ENCODE measurements around the gene COIL.
"Not testable (repeated sequence)": the region's sequence is repeated elsewhere in the genome, so short reads cannot be mapped to it uniquely, and the experiment has no call there.

The COIL gene

DNA sequence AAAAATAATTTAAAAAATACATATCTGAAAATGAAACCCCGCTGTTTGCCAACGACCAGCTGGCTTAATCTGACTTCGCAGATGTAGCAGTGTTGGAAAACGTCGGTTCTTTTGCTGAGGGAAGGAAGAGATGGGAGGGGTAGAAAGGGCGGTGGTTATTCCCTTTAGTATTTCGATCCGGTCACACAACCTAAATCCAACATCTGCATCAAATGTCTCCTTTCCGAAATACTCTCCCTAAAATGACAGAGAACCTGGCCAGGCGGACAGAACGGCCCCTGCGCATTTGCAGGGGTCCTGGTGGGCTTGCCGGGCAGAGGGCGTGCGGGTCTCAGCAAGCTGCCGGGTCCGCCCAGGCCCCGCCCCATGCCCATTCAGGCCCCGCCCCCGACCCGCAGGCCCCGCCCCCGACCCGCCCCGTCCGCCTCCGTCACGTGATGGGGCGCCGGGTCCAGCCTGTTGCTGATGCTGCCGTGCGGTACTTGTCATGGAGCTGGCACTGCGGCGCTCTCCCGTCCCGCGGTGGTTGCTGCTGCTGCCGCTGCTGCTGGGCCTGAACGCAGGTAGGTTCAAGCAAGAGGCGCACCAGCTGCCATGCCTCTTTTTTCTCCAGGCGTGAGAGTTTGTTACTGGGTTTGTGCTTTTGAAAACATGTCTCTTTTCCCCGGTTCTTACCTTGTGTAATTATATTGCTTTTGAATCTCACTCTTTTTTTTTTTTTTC lies 17.0 kb upstream of the COIL start, which contains the start of gene SCPEP1:
SCPEP1 (plus strand) TSS at position 459 of the 723 bp plus-strand sequence; CDS start at position 488, 29 bp downstream.
- peak; percentile 58 for DNase-seq (ENCODE audit: low spot score)

DNA sequence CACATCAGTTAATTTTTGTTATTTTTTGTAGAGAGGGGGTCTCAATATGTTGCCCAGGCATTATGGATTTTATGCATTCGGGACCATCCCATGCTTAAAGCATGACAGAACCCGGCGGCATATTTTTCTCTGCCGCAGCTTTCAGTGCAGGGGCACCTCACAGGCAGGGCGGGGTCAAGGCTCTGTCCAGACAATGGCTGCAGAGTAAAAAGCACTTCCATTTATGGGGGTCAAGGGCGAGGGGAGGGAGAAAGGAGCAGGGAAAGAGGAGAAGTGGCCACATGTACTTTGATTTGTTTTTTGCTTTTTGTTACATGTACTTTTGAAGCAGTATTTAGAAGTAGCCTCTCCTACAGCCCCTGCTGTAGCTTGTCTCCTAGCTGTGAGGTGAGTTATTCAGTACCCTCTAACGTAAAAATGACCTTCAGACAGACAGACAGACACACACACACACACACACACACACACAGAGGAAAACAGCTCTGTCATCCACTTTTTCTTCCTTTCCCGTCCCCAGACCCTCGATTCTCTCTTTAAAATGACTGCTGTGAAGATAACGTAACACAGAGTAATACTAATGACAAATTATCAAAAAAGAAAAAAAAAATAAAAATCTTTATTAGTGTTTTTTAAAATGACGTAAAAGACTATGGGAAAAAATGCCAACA lies 16.2 kb upstream of the COIL start:
- no peak for DNase-seq (ENCODE audit: low spot score)

DNA sequence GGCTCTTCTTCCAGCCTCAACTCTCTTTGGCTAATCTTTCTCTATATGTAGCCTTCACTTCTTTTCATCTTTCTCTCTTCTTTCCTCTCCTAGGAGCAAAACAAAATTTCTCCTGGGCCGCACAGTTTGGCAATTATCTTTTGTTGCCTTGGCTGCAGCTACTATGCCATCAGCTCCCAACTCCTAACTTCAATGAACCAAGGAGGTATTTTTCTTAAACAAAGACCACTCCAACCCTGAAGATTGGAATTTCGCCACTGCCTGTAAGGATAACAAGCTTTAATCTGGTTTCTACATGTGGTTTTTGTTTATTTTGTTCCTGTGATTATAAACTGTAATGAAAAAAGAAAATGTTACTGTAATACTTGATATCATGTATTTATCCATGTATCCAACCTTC lies 14.8 kb upstream of the COIL start:
- no peak for DNase-seq (ENCODE audit: low spot score)

DNA sequence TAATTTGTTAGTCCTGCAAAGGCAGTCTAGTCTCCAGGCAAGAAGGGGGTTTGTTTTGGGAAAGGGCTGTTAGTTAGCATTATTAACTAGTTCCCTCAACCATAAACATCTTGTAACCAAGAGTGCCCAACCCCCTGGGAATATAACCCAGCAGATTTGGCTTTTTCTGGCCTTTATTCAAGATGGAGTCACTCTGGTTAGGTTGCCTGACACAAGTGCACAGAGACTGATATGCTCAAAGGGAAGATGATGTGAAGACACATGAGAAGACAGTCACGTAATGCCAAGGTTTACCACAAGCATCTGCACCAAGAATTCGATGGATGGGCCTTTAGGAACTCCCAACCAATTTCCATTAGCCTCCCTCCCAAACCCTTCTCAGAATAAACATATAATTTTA lies 13.2 kb upstream of the COIL start:
- DNase-seq (ENCODE audit: low spot score), result no peak

DNA sequence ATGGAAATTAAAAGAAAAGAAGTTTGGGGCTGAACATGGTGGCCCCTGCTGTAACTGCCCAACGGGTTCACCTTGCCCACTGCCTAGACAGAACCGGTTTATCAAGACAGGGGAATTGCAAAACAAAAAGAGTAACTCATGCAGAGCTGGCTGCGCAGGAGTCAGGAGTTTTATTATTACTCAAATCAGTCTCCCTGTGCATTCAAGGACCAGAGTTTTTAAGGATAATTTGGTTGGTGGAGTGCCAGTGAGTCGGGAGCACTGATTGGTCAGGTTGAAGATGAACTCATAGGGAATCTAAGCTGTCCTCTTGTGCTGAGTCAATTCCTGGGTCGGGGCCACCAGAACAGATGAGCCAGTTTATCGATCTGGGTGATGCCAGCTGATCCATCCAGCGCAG lies 12.7 kb upstream of the COIL start:
- DNase-seq (ENCODE audit: low spot score), result no peak

DNA sequence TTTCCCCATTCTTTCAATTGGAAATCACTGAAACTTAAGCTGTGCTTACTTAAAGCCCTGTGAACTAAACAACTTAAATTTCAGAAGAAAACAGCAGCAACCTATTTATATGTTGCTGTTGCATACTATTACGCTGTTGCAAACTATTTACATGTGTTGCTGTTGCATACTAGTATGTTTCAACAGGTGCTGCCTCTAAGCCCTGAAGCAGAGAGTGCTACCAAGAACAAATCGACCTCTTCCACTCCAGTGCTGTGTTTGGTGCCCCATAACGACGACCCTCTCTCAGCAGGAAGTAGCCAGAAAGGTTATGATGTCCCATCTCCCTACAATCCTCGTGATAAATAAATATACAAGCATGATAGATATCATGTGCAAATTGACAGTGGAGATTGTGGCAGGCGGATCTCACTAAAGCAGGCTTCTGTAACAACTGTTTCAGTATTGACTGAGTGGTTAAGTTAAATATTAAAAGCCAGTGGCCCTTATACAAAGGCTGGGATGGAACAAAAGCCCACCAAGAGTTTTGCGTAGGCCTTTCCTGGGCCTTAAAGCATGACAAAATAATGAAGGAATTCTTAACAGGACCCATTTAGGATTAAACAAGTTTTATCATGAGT lies 11.4 kb upstream of the COIL start:
- DNase-seq (ENCODE audit: low spot score), result no peak

DNA sequence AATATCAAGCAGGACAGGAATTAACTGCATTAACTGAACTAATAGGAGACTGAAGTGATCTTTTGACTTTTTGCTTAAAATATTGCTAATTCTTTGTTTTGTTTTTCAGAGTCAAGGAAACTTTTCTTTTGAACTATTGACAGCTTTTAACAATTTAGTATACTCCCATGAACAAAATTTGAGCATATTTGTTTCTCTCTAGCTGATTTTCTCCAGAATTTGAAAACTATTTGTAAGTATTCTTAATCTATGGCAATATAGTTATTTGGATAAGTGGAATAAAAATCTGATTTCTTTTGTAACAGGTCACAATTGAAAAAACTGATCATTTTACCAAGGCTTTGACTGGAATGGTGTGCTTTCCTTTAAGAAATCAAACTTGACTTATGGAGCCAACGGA lies 10.1 kb upstream of the COIL start:
- DNase-seq (ENCODE audit: low spot score), result no peak

DNA sequence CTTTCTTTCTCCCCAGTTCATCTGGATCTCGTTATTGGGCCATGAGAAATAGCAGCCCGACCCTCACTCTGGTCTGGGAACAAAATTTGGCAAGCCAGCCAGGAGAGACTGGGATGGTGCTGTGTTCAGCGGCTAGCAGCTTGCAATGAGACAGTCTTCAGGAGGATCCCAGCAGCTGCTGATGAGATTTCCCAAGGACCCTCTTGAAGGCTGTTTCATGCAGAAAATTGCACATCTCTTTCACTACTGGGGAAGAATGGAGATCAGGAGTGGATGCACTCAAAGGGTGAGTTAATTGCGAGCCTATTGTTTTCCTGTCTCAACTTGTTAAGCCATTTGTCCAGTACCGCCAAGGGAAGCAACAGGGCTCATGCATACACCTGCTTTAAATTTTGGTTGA lies 5.5 kb upstream of the COIL start:
- DNase-seq (ENCODE audit: low spot score), result no peak

DNA sequence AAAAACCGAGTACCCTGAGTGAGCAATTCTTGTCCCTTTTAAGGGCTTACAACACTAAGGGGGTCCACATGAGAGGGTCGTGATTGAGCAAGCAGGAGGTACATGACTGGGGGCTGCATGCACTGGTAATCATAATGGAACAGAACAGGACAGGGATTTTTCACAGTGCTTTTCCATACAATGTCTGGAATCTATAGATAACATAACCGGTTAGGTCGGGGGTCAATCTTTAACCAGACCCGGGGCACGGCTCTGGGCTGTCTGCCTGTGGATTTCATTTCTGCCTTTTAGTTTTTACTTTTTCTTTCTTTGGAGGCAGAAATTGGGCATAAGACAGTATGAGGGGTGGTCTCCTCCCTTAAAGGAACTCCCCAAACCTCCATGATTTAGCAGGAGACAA lies 4.8 kb upstream of the COIL start:
- DNase-seq (ENCODE audit: low spot score), result not testable (repeated sequence)

DNA sequence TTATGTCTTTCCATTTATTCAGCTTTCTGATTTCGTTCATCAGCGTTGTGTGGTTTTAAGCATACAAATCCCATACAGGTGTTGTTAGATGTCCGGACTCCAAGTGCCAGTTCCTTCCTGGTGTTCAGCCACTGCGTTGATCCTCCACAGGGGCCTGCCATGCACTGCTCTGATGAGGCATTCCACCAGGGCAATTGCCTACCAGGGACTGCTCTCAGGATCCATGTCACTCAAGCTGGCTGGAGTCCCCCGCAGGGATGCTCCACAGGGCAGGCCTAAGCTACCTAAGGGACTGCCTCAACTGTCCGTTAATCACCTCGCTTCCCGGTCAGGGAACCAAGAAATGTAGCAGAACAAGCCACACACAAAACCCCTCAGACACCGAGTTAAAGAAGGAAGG lies 4.4 kb upstream of the COIL start:
- not testable (repeated sequence) for DNase-seq (ENCODE audit: low spot score)

DNA sequence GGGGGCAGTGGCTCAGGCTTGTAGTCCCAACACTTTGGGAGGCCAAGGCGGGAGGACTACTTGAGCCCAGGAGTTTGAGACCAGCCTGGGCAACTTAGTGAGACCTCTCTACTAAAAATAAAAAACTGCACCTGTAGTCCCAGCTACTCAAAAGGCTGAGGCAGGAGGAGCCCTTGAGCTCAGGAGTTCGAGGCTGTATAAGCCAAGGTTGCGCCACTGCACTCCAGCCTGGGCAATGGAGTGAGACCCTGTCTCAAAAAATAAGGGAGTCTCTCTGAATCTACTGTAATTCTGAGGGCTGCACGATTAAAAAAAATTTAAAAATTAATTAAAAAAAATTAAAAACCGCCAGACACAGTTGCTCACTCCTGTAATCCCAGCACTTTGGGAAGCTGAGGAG lies 3.9 kb downstream of the COIL start:
- no peak for DNase-seq (ENCODE audit: low spot score)

DNA sequence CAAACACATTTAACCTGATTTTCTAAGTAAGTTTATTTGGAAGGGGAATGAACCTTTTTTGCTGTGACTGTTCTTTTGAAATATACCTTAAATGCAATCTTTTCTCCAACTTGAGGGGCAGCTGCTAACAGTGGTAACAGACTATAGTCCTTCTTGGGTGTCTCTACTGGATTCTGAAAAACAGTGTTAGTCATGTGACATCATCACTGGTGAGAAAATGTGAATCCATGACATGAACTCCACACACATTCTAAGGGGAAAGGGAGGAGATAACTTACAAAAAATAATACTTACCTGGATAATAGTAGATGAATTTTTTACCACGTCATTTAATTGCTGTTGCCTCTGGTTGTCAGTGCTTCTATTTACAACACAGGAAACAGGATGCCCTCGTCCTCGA lies 11.3 kb downstream of the COIL start:
- no peak for DNase-seq (ENCODE audit: low spot score)

DNA sequence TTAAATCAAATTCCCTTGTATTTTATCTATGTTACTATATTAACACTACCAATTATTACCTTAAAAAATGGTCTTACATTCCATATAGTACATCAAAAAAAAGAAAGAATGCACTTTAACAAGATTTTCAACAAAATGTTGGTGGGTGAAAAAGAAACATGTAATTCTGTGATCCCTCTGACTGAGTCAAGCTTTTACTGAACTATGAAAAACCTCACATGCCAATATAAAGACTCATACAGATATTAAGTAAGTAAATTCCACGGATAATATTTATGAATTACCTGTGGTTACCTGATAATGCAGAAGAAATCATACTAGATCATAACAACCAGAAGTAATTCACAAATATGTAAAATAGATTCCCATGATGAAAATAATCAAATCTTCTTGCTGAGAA lies 12.4 kb downstream of the COIL start:
- DNase-seq (ENCODE audit: low spot score), result no peak

DNA sequence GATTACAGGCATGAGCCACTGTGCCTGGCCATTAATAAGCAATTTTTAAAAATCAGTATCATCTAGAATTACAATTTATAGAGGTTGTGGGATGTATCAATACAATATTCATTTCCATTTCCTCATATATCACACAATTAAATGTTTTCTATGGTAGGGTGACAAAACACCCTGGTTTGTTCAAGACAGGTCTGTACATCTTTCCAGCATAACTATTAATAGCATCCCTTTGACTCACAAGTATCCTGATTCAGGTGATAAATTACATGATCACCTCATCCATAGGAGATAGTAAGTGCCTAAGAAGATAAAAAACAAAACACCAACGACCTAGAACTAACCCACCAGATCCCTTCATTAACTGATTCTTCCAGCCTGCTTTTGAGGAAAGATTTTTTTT lies 13.1 kb downstream of the COIL start:
- no peak for DNase-seq (ENCODE audit: low spot score)

DNA sequence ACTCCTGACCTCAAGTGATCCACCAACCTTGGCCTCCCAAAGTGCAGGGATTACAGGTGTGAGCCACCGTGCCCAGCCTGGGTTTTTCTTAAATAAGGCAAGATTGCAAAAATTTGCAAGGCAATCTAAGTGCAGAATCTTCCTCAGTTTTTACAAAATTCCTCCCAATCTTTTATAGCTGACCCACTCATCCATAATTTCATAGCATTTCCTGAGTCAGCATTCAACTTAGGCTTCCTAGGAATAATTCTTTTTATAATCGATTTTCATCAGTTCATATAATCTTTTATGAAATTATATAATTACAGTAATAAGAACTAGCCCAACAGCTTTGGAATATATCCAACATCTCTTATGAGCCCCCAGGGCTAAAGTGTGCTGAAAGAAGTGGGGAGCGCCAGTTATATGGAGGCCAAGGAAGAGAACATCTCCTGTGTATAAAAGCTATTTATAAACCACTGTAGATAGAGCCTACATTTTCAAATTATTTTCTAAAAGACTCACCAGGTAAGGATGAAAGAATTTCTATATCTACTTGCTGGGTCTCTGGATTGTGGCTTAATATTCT lies 14.8 kb downstream of the COIL start:
- no peak for DNase-seq (ENCODE audit: low spot score)

DNA sequence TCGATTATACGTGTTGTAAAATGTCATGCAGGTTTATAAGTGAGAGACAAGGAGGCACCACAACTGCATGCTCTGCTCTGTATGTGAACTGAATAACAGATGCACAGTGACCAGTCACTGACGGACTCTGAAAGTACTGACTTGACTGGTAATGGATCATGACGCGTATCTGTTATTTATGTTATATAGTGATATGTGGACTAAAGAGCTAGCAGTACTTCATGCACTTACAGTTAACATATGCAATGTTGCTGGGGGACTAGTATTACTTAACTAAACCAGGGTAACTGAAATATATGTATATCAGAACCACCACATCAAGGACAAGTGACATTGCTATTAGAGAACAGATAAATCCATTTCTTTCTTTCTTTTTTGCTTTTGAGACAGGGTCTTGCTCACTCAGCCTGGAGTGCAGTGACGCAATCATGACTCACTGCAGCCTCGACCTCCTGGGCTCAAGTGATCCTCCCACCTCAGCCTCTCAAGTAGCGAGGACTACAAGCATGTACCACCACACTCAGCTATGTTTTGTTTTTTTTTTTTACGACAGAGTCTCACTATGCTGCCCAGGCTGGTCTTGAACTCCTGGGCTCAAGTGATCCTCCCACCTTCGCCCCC lies 17.2 kb downstream of the COIL start:
- no peak for DNase-seq (ENCODE audit: low spot score)

DNA sequence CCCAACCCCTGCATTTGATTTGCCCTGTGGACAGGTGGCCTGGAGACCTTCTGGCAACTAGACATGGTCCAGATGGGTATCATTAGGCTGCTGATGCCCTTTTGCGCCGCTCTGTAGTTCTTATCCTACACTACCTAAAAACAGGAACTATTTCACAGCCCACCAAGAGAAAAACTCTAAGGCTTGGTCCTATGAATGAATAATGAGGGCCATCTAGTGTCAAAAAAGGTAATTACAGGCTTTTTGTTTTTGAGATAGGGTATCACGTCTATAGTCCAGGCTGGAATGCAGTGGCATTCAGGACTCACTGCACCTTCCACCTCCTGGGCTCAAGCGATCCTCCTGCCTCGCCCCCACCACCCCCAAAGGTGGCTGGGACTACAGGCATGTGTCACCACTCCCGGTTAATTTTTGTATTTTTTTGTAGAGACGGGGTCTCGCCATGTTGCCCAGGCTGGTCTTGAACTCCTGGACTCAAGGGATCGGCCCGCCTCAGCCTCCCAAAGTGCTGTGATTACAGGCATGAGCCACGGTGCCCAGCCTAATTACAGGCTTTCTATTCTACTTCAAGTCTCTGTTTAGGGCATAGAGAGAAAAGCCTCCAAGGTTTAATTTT lies 20.9 kb downstream of the COIL start:
- peak; percentile 75 for DNase-seq (ENCODE audit: low spot score)

DNA sequence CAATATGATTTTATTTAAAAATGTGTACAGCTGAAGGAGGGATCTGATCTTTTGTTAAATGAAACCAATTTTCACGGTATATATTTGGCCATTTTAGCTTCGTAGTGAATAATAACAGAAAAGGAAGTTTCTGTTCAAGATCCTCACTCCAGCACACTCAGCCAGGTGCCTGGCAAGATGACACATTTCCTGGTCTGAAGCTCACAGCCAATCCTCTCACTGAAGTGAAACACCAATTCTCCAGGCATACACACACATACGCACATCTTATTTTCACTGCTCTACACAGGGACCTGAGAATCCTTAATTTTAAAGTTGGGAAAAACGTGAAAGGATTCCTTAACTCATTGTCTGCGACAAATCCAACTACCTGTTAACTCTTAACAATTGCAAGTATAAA lies 22.6 kb downstream of the COIL start:
- DNase-seq (ENCODE audit: low spot score), result peak; percentile 70

DNA sequence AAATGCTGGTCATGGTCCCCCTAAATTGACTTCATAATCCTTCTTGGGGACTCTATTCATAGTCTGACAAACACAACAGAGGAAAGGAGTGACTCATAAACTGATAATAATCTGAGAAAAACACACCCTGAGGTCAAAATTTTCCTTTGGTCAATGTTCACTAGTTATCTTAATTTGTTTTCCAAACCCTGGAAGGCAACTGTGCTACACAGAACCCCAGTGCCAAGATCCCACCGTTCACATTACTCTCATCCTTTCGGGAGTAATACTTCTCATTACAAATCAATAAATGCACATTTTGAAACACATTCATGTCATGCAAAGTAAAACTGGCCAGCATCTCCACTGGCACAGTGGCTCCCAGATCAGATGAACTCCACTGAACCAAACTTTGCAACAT lies 23.2 kb downstream of the COIL start:
- DNase-seq (ENCODE audit: low spot score), result peak; percentile 34

DNA sequence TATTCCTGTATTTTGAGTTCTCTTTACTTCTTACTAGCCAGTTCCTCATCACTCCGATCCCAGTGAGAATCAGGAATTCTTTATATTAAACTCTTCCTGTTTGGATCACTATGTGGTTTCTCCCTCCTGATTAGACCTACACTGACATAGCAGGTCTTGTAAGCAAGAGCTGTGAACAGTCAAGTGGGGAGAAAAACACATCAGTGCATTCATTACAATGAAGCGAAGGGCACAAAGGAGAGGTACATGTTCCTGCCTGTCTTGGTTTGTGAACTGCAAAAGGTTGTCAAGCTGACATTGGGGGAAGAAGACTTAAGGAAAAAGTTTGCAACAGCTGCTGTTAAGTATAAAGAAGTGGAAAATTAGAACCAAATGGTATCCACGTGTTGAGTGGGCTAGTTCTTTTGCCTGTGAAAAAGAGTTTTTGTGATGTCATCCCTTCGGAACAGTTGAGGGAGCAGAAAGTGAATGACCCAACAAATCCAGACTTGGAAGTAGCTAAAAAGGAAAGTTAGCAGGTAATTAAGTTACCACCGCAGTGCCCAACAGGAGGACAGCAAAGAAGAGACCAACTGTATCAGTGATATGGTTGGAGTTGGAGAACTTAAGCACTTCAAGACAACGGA lies 24.0 kb downstream of the COIL start:
- DNase-seq (ENCODE audit: low spot score), result no peak

DNA sequence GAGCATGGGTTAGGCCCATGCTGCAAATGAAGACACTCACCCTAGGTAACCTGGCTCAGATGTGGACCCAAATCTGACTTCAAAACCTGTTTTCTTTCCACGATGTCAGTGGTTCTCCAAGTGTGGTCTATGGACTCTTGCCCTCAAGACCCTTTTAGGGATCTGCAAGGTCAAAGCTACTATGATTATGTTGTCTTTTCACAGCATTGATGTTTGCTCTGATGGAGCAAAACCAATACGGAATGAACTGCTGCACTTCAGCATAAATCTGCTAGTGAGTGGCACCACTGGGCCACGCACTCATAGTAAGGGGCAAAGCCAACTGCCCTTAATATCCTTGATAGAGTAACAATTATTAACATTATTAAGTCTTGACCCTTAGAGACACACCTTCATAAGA lies 25.4 kb downstream of the COIL start:
- DNase-seq (ENCODE audit: low spot score), result no peak

DNA sequence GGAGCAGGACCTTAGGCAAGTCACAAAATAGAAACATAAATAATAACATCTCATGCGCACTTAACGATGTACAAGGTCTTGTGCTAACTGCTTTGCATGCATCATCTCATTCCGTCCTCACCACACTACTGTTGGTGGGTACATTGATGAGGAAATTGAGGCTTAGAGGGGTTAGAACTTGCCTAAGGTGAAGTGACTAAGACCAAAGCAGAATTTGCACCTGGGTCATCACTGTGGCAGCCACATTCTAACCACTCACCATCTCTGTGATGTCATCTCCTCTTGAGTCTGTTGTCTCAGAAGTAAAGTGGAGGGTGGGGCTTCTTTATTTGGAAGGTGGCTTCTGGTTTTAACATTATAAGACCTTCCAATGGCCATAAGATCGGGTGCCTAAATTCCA lies 26.6 kb downstream of the COIL start:
- no peak for DNase-seq (ENCODE audit: low spot score)

Measured in kidney capillary endothelial cell (primary cell).